PC-9 (cell line): ENCODE results near the gene ALDH4A1. TPM values are rescaled to one million over a fixed set of nuclear protein-coding genes. Genes with fewer than 3 reads are reported as not detected.

ENCODE experiments used
- BruUV-seq: library from RNA; stranded (reverse); fragments of 400-500 nt; replicated peaks from 2 replicates; lab custom pipeline; 2021; lab: Mats Ljungman, UMichigan
- CTCF ChIA-PET: fragments of 300-600 bp; sonication (Branson Sonifier 250); formaldehyde crosslinking; loops from one replicate; lab custom pipeline; 2022; ENCODE audit warnings: antibody characterized with exemption; lab: Charles Lee
- POLR2A ChIA-PET: fragments of 300-600 bp; sonication (Branson Sonifier 250); formaldehyde crosslinking; loops from one replicate; lab custom pipeline; 2022; ENCODE audit warnings: antibody characterized with exemption; ENCODE audit not compliant: unreplicated experiment; lab: Charles Lee
- DNase-seq, 2 experiments: peaks; one replicate each; pipeline versions ENCODE4 v3.0.0 to v3.0.0-alpha.2; 2015 to 2022; ENCODE audit warnings: mixed read lengths in 1 of 2
- H2AFZ ChIP-seq: fragments of 200-600 bp; sonication (generic); 2 replicates; pipeline ENCODE4 v1.8.1; 2017; ENCODE audit warnings: antibody characterized with exemption
- H3F3A ChIP-seq: fragments of 200-600 bp; sonication (generic); 2 replicates; pipeline ENCODE4 v1.8.1; 2017; ENCODE audit warnings: antibody characterized with exemption, mild to moderate bottlenecking, low read depth; ENCODE audit not compliant: insufficient read depth
- H3K27ac ChIP-seq: fragments of 200-600 bp; sonication (generic); 2 replicates; pipeline ENCODE4 v1.6.1; 2016; ENCODE audit warnings: mixed run types
- H3K27me3 ChIP-seq: fragments of 200-600 bp; sonication (generic); 2 replicates; pipeline ENCODE4 v1.6.1; 2016; ENCODE audit warnings: low read depth, mixed run types; ENCODE audit not compliant: insufficient read depth
- H3K36me3 ChIP-seq: fragments of 200-600 bp; sonication (generic); 2 replicates; pipeline ENCODE4 v1.6.1; 2016; ENCODE audit warnings: low read depth, mixed run types
- H3K4me1 ChIP-seq: fragments of 200-600 bp; sonication (generic); replicated peaks from 2 replicates; pipeline ENCODE4 v1.6.1; 2016; ENCODE audit warnings: mixed run types; ENCODE audit not compliant: insufficient read depth
- H3K4me2 ChIP-seq: fragments of 200-600 bp; sonication (generic); 2 replicates; pipeline ENCODE4 v1.6.1; 2017; ENCODE audit warnings: mixed run types
- H3K4me3 ChIP-seq: fragments of 200-600 bp; sonication (generic); 2 replicates; pipeline ENCODE4 v1.6.1; 2016; ENCODE audit warnings: mixed run types
- H3K79me2 ChIP-seq: fragments of 200-600 bp; sonication (generic); 2 replicates; pipeline ENCODE4 v1.6.1; 2017; ENCODE audit warnings: low read depth, mixed run types
- H3K9me2 ChIP-seq: fragments of 200-600 bp; sonication (generic); 2 replicates; pipeline ENCODE4 v1.8.1; 2017; ENCODE audit warnings: mild to moderate bottlenecking; ENCODE audit not compliant: insufficient read depth
- H3K9me3 ChIP-seq: fragments of 200-600 bp; sonication (generic); 2 replicates; pipeline ENCODE4 v1.8.1; 2016; ENCODE audit warnings: low read depth; ENCODE audit not compliant: insufficient read depth
- H4K20me1 ChIP-seq: fragments of 200-600 bp; sonication (generic); 2 replicates; pipeline ENCODE4 v1.8.1; 2017; ENCODE audit not compliant: insufficient read depth
- EZH2 ChIP-seq: fragments of 200-600 bp; sonication (generic); IDR thresholded peaks from 2 replicates; pipeline ENCODE4 v1.8.0; 2017; ENCODE audit warnings: antibody characterized with exemption, low read depth
- intact Hi-C: fragments of 100-400 bp; cut with micrococcal nuclease; formaldehyde crosslinking; loops from one replicate; pipeline ENCODE4 v1.10.0; 2022; ENCODE audit not compliant: unreplicated experiment
- total RNA-seq: library from RNA; stranded (reverse); gene quantifications from 2 replicates; pipeline ENCODE4 v1.2.3, GENCODE V29; 2021
- TF ChIP-seq, protein P1 (sequence below): fragments of 200-600 bp; sonication (generic); conservative IDR thresholded peaks from 2 replicates; pipeline ENCODE4 v1.6.1; 2017; ENCODE audit warnings: mixed run types, antibody characterized with exemption, mild to moderate bottlenecking, moderate library complexity

The ALDH4A1 gene
- total RNA-seq, 1 experiment from 2014 or later, result 15.0 TPM

DNA sequence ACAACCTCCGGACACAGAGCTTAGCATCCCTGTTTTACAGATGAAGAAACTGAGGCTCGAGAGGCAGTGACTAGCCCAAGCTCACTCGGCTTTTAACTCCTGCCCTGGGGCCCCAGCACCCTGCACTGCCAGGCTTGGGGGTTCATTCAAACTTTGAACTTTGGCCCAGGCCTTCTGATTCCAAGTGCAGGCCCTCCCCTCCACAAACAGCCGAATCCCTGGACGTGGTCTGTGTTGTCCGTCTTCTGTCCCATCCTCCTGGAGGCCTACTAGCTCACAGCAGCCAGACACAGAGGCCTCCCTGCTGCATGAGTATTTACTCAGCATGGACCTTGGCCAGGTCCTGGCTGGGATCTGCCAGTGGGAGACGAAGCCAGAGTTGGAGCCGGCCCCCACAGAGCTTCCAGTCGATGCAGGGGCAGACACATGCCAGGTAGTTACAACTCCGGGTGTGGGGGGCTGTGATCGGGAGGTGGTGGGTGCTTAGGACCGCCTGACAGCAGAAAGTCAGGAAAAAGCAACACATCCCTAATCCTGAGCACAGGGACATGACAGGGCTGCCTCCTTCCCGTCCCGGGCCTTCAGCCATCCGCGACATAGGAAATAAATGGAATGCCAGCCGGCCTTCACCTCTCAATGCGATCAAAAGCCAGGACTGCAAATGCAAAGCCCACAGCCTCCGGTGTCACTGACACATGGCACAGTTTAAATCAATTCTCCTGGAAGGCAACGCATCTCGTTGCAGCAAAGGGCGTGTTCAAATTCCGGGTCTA, 46.7 kb upstream of the ALDH4A1 start:
- DNase-seq, result no peak
- no peak overlapping the region for H3K27ac ChIP-seq
- POLR2A ChIA-PET, result no interaction called here

DNA sequence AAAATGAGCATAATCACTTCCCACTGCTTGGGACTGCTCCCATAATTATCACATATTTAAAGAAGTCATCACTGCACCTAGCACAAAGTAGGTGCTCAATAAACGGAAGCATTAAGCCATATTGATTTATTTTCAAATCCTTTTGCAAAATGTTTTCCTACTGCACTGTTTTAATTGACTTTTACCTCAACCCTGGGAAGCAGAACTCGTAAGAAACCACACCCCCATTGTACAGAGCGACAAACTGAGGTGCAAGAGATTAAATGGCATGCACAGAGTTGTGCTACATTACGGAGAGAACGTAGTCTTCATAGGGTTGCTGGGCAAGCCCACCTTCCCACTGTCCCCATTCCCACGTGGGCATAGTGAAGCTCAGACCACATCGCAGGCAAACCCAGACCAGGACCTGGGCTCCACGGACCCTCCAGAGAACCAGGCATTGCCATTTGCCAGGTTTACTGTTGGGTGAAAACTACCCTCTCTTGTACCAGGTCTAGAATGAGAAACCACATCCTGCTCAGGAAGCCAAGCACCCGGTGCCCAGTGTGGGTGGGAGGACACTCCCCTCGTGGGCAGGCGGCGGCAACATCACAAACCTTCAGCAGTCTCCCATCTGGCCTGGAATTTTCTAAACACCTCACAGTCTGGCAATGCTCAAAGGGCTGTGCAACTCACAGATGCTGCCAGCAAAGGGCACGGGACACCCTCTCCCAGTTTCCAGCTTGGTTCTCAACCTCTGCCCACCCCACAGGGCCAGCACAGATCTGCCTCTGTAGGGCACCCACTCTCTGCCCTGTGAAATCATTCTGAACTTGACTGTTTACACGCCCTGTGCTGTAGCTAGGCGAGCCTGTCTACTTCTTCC, 45.9 kb upstream of the ALDH4A1 start:
- no TSS peak for BruUV-seq
- Histone ChIP-seq H3K36me3 (no peaks in the 10 kb centered on the region), H3K27ac (no peak overlapping the region), H4K20me1 (no peaks in the 10 kb centered on the region; the same call in none of the 2 replicates), H3F3A (no peaks in the 10 kb centered on the region), H3K4me2 (no peak overlapping the region), H3K27me3 (no peaks in the 10 kb centered on the region), H3K79me2 (peaks cover 67% of the 10 kb centered on the region), H3K9me3 (no peaks in the 10 kb centered on the region), H2AFZ (no peak overlapping the region), H3K4me1 (0 out of 2 replicates have a peak, but pooled peaks cover under 1% of the 10 kb centered on the region), H3K4me3 (no peak overlapping the region), H3K9me2 (no peaks in the 10 kb centered on the region)
- intact Hi-C loops, result no loop called here
- ChIA-PET CTCF (no interaction called here), POLR2A (no interaction called here)
- DNase-seq, result no peak
- TF ChIP-seq EZH2, result no peak
- TF ChIP-seq, protein P1, sequence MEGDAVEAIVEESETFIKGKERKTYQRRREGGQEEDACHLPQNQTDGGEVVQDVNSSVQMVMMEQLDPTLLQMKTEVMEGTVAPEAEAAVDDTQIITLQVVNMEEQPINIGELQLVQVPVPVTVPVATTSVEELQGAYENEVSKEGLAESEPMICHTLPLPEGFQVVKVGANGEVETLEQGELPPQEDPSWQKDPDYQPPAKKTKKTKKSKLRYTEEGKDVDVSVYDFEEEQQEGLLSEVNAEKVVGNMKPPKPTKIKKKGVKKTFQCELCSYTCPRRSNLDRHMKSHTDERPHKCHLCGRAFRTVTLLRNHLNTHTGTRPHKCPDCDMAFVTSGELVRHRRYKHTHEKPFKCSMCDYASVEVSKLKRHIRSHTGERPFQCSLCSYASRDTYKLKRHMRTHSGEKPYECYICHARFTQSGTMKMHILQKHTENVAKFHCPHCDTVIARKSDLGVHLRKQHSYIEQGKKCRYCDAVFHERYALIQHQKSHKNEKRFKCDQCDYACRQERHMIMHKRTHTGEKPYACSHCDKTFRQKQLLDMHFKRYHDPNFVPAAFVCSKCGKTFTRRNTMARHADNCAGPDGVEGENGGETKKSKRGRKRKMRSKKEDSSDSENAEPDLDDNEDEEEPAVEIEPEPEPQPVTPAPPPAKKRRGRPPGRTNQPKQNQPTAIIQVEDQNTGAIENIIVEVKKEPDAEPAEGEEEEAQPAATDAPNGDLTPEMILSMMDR, result no peak

More for the DNA sequence above, 46.7 kb upstream of the ALDH4A1 start:
- Histone ChIP-seq H2AFZ (no peak overlapping the region), H3K4me2 (no peak overlapping the region), H3K36me3 (no peaks in the 10 kb centered on the region), H3K9me2 (no peaks in the 10 kb centered on the region), H3F3A (no peaks in the 10 kb centered on the region), H4K20me1 (peaks cover under 1% of the 10 kb centered on the region), H3K4me3 (no peak overlapping the region), H3K9me3 (no peaks in the 10 kb centered on the region), H3K4me1 (peaks cover 9% of the 10 kb centered on the region), H3K79me2 (peaks cover 75% of the 10 kb centered on the region), H3K27me3 (no peaks in the 10 kb centered on the region)
- intact Hi-C loops, result no loop called here
- TF ChIP-seq, protein P1, result no peak
- TF ChIP-seq EZH2, result no peak
- no TSS peak for BruUV-seq
- CTCF ChIA-PET, result no interaction called here

DNA sequence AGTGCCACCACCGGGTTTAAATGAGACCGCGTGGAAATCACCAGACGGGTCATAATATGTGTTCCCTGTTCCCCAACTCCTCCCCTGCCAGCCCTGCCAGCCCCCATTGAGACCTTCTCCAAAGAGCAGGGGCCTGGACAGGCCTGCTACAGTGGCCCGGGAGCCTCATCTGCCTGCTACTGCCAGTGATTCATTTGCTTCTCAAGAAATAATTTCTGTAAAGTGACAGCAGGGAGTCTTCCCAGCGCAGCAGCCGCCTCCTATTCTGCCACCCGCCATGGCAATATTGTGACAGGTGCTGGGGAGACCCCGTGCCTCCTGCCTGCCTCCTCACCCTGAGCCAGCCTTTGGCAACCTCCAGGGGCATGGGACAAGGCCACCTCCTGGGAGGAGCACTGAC, 45.2 kb upstream of the ALDH4A1 start:
- Histone ChIP-seq H4K20me1 (no peaks in the 10 kb centered on the region; the same call in 1 of the 2 replicates), H3K36me3 (no peaks in the 10 kb centered on the region), H3K4me1 (no peaks in the 10 kb centered on the region), H2AFZ (no peak overlapping the region), H3K4me2 (no peak overlapping the region), H3K9me3 (no peaks in the 10 kb centered on the region), H3K4me3 (no peak overlapping the region), H3K27me3 (no peaks in the 10 kb centered on the region), H3F3A (no peaks in the 10 kb centered on the region), H3K9me2 (no peaks in the 10 kb centered on the region), H3K79me2 (peaks cover 60% of the 10 kb centered on the region), H3K27ac (no peak overlapping the region)
- BruUV-seq, result no TSS peak
- intact Hi-C loops, result no loop called here
- no peak for DNase-seq
- ChIA-PET POLR2A (no interaction called here), CTCF (no interaction called here)
- no peak for TF ChIP-seq EZH2
- TF ChIP-seq, protein P1, result no peak
